Psoas muscle (tissue), 8 donors: ENCODE data around the gene SP3. TPM values are rescaled to one million over a fixed set of nuclear protein-coding genes. Genes with fewer than 3 reads are reported as not detected.

Experiments used
- ATAC-seq, 4 donors: fragments of 200-7000 bp; cut with Tn5 transposase; one replicate each; pipeline ENCODE4 v1.9.1; 2020; ENCODE audit warnings: moderate library complexity in 3 of 4, mild to moderate bottlenecking in 2 of 4
- DNase-seq, 2 donors: peaks; one replicate each; pipeline ENCODE4 v3.0.0-alpha.2; 2020
- H3K27ac ChIP-seq: fragments of 200-600 bp; one replicate; pipeline ENCODE4 v1.8.0; 2022
- H3K27me3 ChIP-seq, 3 donors: fragments of 200-600 bp in 1 of 3; one replicate each; pipeline versions ENCODE4 v1.6.1 to v1.8.0; 2013 to 2022; ENCODE audit warnings: low read length in 2 of 3, mild to moderate bottlenecking in 2 of 3, moderate library complexity in 1 of 3; ENCODE audit not compliant: insufficient read depth in 3 of 3
- H3K36me3 ChIP-seq, 2 donors: fragments of 200-600 bp in 1 of 2; one replicate each; pipeline versions ENCODE4 v1.6.1 to v1.8.0; 2013 to 2022; ENCODE audit warnings: low read depth in 1 of 2, mild to moderate bottlenecking in 1 of 2, moderate library complexity in 1 of 2; ENCODE audit not compliant: insufficient read depth in 1 of 2
- H3K4me1 ChIP-seq: fragments of 200-600 bp; one replicate; pipeline ENCODE4 v1.8.0; 2022
- H3K4me3 ChIP-seq: fragments of 200-600 bp; one replicate; pipeline ENCODE4 v1.8.0; 2022; ENCODE audit warnings: mild to moderate bottlenecking
- H3K9me3 ChIP-seq: fragments of 200-600 bp; one replicate; pipeline ENCODE4 v1.8.0; 2022
- WGBS, 3 donors: extraction: QIAGEN DNeasy Blood & Tissue Kit; methylation state at CpG; one replicate each; pipeline versions ENCODE4 v1.1.6 to v1.1.7; 2013; 5-methylcytosine and 5-hydroxymethylcytosine counted together
- intact Hi-C, 2 donors: fragments of 100-400 bp; cut with DNase I; formaldehyde crosslinking; loops; one replicate each; pipeline versions ENCODE4 v1.11.0 to v1.14.2; 2022
- polyA plus RNA-seq, 3 donors: library from polyadenylated mRNA; stranded (reverse); fragments of 200-250 nt; gene quantifications; one replicate each; pipeline ENCODE4 v1.2.3, GENCODE V29; 2013
- total RNA-seq, 4 donors: library from RNA; stranded (reverse); fragmentation: NEBNext Ultra II Directional in 2 of 4; extraction: Animal tissue kit (Norgen Biotek cat#: 25700) in 2 of 4; gene quantifications; one replicate each; pipeline versions ENCODE4 v1.2.1 to v1.2.4, GENCODE V29; 2021 to 2023
- TF ChIP-seq, protein P1 (sequence below): fragments of 200-600 bp; IDR thresholded peaks from one replicate; pipeline ENCODE4 v1.8.0; 2022; ENCODE audit warnings: antibody characterized with exemption
- donor health status: healthy with polysubstance abuse.
- donor health status: DM: no; HTN: no; CAD: no; lungs with moderate emphysema.
- donor health status: Bipolar disorder and iron deficiency.
- donor health status: healthy.
- donor health status: DM: yes; HTN: yes; CAD: no.
- donor health status: DM: no; HTN: no; CAD: no.
- donor health status: DM: no; HTN: no; CAD: no.
- donor health status: DM: yes; HTN: yes; CAD: no.

The SP3 gene
- total and polyA plus RNA-seq, 7 donors = 13.9 to 52.0 (median 38.2) TPM

DNA sequence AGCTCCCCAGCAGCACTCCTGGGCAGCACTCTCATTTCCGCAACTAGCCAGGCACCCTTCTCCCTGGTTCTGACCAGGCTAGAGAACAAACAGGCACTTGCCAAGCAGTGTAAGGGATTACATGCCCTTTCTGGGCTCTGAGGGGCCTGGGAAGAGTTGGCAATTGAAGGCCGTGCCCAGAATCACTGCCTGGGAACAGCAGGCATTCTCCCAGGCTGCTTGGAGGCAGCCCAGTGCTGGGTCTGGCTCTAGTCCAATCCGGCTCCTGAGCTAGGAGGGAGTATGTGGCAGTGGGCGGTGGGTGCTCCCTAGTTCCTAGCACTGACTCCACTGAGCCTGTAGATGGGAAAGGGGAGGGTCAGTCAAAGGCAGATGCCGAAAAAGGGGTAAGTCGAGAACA is 34.1 kb upstream of the SP3 start:
- Histone ChIP-seq H3K4me1 (peaks cover 22% of the 10 kb centered on the region), H3K27ac (no peak overlapping the region), H3K27me3 (no peaks in the 10 kb centered on the region), H3K4me3 (no peak overlapping the region), H3K36me3 (no peaks in the 10 kb centered on the region), H3K9me3 (no peaks in the 10 kb centered on the region)
- no peak for ATAC-seq
- no peak for DNase-seq
- intact Hi-C loops = no loop called here
- TF ChIP-seq, protein P1, sequence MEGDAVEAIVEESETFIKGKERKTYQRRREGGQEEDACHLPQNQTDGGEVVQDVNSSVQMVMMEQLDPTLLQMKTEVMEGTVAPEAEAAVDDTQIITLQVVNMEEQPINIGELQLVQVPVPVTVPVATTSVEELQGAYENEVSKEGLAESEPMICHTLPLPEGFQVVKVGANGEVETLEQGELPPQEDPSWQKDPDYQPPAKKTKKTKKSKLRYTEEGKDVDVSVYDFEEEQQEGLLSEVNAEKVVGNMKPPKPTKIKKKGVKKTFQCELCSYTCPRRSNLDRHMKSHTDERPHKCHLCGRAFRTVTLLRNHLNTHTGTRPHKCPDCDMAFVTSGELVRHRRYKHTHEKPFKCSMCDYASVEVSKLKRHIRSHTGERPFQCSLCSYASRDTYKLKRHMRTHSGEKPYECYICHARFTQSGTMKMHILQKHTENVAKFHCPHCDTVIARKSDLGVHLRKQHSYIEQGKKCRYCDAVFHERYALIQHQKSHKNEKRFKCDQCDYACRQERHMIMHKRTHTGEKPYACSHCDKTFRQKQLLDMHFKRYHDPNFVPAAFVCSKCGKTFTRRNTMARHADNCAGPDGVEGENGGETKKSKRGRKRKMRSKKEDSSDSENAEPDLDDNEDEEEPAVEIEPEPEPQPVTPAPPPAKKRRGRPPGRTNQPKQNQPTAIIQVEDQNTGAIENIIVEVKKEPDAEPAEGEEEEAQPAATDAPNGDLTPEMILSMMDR = no peak
- 45 to 76% (median 52%) methylated on average over 6 of the region's 6 CpGs for WGBS, 3 donors

DNA sequence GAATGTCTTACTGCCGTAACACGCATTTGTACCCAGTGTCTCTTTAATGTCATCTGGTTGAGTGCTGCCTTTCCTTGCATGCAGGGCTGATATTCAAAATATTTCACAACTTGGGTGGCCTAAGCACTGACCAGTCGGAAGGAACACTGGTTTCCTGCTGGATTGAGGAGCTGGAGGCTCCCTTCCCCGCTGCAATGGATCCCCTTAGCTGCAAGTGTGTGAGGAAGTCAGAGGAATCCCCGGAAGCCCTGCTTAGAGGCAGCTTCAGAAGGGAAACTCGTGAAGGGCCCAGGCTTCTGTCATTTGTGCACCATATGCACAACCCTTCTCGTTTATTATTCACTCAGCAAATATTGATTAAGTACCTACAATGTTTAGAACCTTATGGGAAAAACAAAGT is 33.2 kb upstream of the SP3 start:
- TF ChIP-seq, protein P1 = no peak
- 65 to 71% (median 70%) methylated on average over 7 of the region's 7 CpGs for WGBS, 3 donors
- H3K4me3 ChIP-seq = no peak overlapping the region
- DNase-seq = no peak
- no peaks in the 10 kb centered on the region for H3K27me3 ChIP-seq
- H3K36me3 ChIP-seq = no peaks in the 10 kb centered on the region
- intact Hi-C loops = no loop called here
- no peak overlapping the region for H3K27ac ChIP-seq
- no peaks in the 10 kb centered on the region for H3K9me3 ChIP-seq
- peaks cover 20% of the 10 kb centered on the region for H3K4me1 ChIP-seq
- ATAC-seq = peak in 1 of 4 donors; percentile 39

DNA sequence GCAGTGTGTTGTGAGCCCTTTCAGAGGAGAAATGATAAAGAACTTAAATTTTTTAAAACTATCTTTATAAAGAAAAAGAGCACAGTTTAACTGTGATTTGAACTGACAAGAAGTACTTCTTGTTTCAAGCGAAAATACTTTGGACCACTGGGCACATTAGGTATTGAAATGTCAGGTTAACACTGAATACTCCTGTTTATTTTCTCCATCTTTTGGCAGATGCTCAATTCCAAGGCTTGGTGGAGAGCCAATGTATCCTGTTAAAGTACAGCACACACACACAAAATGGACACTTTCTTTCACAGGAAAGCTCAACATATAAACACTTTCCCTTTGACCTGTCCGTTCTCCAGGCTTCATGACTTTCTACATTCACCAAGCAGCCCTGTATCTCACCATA is 32.6 kb upstream of the SP3 start:
- ATAC-seq = peak in 1 of 4 donors; percentile 13
- Histone ChIP-seq H3K36me3 (no peaks in the 10 kb centered on the region), H3K27me3 (no peaks in the 10 kb centered on the region), H3K9me3 (no peaks in the 10 kb centered on the region), H3K4me1 (peaks cover 20% of the 10 kb centered on the region), H3K4me3 (no peak overlapping the region), H3K27ac (peak overlapping the region; percentile 14)
- DNase-seq = no peak
- TF ChIP-seq, protein P1 = no peak
- 71 to 76% (median 74%) methylated on average over 2 of the region's 2 CpGs for WGBS, 3 donors
- intact Hi-C loops = no loop called here

DNA sequence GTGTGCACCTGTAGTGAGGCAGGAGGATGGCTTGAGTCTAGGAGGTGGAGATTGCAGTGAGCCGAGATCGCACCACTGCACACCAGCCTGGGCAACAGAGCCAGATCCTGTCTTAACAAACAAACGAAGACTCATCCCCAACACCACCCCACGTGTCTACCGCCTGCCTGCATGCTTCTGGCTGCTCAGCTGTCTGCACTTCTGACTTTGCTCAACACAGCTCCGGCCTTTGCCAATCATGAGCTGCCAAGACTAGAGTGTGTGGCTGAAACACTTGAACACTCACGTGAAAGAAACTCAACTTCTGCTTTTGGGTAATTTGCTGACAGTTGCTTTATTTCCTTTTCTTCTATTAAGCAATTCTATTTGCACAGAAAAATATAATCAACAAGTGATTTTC is 32.1 kb upstream of the SP3 start:
- ATAC-seq (peak; percentile 91 to 97 (median 96)), DNase-seq (peak; percentile 84 to 89)
- Histone ChIP-seq H3K4me1 (peaks cover 25% of the 10 kb centered on the region), H3K27me3 (no peaks in the 10 kb centered on the region), H3K27ac (peak overlapping the region; percentile 14), H3K4me3 (no peak overlapping the region), H3K36me3 (no peaks in the 10 kb centered on the region), H3K9me3 (no peaks in the 10 kb centered on the region)
- TF ChIP-seq, protein P1 = no peak
- WGBS, 3 donors = 19 to 33% (median 19%) methylated on average over 7 of the region's 7 CpGs
- intact Hi-C loops = no loop called here

DNA sequence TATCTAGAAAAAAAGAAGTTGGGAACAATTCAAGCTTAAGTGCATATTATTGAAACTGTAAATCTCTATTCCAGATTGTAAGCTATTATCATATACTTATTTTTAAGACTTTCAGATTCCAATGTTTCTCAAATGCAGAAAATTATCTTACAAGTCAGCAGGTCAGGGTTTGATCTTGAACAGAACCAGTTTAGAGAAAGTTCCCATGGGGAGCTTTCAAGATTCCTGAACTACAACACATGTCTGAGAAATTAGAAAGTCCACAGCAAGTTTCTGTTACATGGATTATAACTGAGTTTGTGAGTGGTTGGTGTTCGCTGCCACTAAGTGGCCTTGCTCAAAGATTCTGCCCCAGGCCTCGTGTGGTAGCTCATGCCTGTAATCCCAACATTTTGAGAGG is 31.6 kb upstream of the SP3 start:
- H3K27ac ChIP-seq = peak overlapping the region; percentile 14
- no peak overlapping the region for H3K4me3 ChIP-seq
- intact Hi-C loops = no loop called here
- H3K36me3 ChIP-seq = no peaks in the 10 kb centered on the region
- H3K27me3 ChIP-seq = no peaks in the 10 kb centered on the region
- H3K4me1 ChIP-seq = peaks cover 27% of the 10 kb centered on the region
- TF ChIP-seq, protein P1 = no peak
- no peaks in the 10 kb centered on the region for H3K9me3 ChIP-seq
- WGBS, 3 donors = 40 to 77% (median 74%) methylated on average over 2 of the region's 2 CpGs
- DNase-seq (no peak), ATAC-seq (no peak)
